A549 (cell line): ENCODE data around the gene LEF1.

ENCODE experiments used
- HDAC2 ChIP-seq: fragments of 200-600 bp; sonication (generic); IDR thresholded peaks from 2 replicates; pipeline ENCODE4 v1.6.1; 2016
- NFE2L2 ChIP-seq: fragments of 150-350 bp; conservative IDR thresholded peaks from 2 replicates; pipeline ENCODE4 v1.6.1; 2014; ENCODE audit warnings: low read length
- RCOR1 ChIP-seq: fragments of 150-350 bp; IDR thresholded peaks from 2 replicates; pipeline ENCODE4 v1.6.1; 2014; ENCODE audit warnings: antibody characterized with exemption, low read length, low read depth
- SMC3 ChIP-seq: fragments of >200 bp; sonication (Bioruptor Twin); formaldehyde crosslinking; IDR thresholded peaks from 3 replicates; pipeline ENCODE4 v1.6.1; 2018; ENCODE audit warnings: inconsistent platforms

DNA sequence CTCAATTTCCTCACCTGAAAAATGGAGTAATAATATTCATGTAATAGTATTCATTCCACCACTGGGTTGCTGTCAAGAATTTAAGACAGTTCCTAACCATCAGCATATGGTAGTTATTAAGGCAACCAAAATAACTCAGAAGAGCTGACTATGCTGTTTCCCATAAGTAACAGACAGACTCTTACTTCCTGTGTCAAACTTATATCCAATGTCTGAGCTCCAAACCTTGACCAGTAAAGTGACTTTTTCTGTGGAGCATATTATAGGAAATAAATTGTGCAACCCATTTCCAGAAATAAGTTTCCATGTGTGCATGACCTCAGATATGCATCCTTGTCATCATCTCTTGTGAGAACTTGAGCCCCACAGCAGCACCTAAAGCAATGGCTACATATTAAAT, 100.3 kb downstream of the LEF1 start:
- TF ChIP-seq RCOR1 (no peak), HDAC2 (no peak), NFE2L2 (no peak), SMC3 (no peak)
